Epithelial cell of prostate (primary cell): Measurements from ENCODE around the gene SERINC3.

Experiments
- DNase-seq: peaks from one replicate; pipeline ENCODE4 v3.0.0-alpha.2; 2011; ENCODE audit warnings: low read depth, low spot score
- H3K27ac ChIP-seq: fragments of 450-650 bp; 2 replicates; pipeline ENCODE4 v1.5.1; 2017; ENCODE audit warnings: mild to moderate bottlenecking

SERINC3 gene

DNA sequence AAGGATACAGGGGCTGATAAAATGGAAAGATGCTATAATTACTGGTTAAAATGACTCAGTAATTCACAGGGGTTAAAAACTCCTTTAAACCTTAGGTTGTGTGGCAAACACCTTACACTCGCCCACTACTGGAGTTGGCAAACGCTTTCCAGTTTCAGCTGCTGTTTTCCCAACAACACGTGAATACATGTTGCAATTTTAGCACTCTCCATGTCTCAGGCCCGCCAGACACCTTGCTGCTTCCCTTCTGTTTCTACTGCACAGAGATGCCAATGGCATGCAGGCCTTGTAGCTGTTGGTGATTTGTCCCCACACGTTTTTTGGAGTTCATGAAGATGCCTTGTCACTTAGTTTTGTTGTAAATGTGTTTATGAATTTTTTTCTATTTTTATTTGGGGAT lies 51.5 kb downstream of the SERINC3 start:
- no peak for DNase-seq
- H3K27ac ChIP-seq, result no peak overlapping the region

GRCh38 chr20:44468044-44468782 lies 53.7 kb downstream of the SERINC3 start:
- no peak for DNase-seq
- H3K27ac ChIP-seq, result no peak overlapping the region

DNA sequence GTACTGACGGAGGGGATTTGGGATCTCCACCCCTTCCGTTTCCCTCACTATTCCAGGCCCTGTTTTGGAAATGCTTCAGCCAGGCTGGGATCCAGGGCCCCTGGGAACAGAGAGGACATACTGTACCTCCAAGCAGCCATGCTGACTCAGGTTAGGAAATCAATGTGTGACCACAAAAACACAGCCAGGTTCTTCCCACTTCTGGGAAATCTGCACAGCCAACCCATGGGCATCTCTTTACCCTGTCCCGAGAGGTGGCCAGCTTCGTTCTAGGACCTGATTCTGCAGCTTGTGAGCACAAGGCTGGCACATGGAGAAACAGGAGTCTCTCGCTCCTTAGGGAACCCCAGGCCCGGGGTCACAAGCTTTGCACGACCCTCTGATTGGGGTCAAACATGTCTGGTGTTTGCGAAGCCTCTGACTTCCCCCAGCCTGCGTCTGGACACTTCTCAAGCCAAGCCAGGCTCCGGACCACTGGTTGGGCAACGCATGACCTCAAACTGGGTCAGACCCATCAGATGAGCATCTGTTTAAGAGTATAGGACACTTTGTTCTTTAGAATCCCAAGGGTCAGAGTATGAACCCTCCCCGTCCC lies 54.5 kb downstream of the SERINC3 start:
- no peak for DNase-seq
- no peak overlapping the region for H3K27ac ChIP-seq

DNA sequence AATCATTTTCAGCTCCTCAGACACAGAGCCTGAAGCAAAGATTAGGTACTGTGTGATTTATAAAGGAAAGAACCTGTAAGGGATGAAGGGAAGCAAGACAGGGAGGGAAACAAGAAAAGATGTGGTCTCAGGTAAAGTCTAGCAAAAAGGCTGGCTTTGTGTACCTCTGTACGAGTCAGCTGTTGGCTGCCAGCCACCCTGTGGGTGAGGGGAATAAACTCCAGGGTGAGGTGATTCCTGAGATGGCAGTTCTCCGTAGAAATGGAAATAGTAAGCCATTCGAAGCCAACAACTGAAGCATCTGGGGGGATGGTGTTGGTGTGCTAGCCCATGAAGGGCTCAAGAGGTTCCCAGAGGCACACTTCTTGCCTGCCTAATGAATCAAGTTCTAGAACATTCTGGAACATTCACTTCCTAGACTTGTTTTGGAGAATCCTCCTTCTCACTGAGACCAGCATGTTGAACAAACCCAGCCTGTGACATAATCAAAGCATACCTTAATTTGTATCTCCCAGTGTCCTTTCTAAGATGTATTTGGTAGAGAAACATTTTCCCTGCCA lies 56.8 kb downstream of the SERINC3 start:
- DNase-seq, result no peak
- no peak overlapping the region for H3K27ac ChIP-seq

GRCh38 chr20:44464514-44464913 lies 57.4 kb downstream of the SERINC3 start:
- no peak overlapping the region for H3K27ac ChIP-seq
- no peak for DNase-seq

DNA sequence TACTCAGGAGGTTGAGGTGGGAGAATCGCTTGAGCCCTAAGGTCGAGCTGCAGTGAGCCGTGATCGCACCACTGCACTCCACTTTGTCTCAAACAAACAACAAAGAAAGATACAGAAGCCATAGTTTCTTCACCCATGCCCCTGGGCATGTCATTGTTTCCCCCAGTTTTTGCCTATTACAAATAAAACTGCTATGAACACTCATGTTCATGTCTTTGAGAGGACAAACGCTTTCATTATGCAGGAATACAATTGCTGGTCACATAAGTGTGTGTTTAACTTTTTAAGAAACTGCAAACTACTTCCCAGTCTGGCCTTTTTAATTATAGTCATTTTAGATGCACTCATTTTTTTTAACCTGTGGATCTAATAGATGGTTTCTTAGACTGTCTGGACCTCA lies 58.4 kb downstream of the SERINC3 start:
- H3K27ac ChIP-seq, result no peak overlapping the region
- DNase-seq, result no peak

GRCh38 chr20:44461803-44462174 lies 60.1 kb downstream of the SERINC3 start:
- no peak for DNase-seq
- H3K27ac ChIP-seq, result no peak overlapping the region

- H3K27ac ChIP-seq, result no peak overlapping the region
- DNase-seq, result no peak
Observed at GRCh38 chr20:44461142-44461802, 60.6 kb downstream of the SERINC3 start.

GRCh38 chr20:44460795-44461141 lies 61.1 kb downstream of the SERINC3 start:
- DNase-seq, result no peak
- no peak overlapping the region for H3K27ac ChIP-seq

DNA sequence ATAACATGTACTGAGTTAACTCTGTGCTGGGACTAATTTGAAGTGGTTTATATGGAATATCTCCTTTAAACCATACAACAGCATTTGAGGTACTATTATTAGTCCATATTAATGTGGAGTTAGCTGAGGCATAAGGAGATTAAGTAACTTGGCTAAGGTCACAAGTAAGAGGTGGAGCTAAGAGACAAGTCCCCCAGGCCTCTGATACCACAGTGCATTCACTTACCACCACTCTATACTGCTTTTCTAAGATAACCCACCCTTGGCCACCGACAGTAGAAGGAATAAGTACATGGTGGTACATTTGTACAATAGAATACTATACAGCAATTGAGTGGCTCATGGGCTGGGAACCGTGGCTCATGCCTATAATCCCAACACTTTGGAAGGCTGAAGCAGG lies 62.6 kb downstream of the SERINC3 start:
- H3K27ac ChIP-seq, result no peak overlapping the region
- no peak for DNase-seq

- DNase-seq, result no peak
- H3K27ac ChIP-seq, result no peak overlapping the region
Observed at GRCh38 chr20:44457016-44457415, 64.9 kb downstream of the SERINC3 start.

DNA sequence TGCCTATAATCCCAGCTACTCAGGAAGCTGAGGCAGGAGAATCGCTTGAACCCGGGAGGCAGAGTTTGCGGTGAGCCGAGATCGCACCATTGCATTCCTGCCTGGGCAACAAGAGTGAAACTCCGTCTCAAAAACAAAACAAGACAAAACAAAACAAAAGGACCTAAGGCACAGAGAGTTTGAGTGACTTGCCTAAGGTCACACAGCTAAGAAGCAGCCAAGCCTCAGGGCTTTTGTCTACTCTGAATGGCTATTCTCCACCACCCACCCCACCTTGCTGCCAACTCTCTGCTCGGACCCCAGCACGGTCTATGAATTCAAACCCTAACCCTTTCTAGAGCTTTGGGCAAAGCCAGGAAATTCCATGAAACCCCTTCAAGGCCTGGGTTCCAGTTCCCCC lies 65.3 kb downstream of the SERINC3 start:
- H3K27ac ChIP-seq, result no peak overlapping the region
- no peak for DNase-seq

GRCh38 chr20:44455126-44455525 lies 66.7 kb downstream of the SERINC3 start:
- no peak for DNase-seq
- H3K27ac ChIP-seq, result no peak overlapping the region

DNA sequence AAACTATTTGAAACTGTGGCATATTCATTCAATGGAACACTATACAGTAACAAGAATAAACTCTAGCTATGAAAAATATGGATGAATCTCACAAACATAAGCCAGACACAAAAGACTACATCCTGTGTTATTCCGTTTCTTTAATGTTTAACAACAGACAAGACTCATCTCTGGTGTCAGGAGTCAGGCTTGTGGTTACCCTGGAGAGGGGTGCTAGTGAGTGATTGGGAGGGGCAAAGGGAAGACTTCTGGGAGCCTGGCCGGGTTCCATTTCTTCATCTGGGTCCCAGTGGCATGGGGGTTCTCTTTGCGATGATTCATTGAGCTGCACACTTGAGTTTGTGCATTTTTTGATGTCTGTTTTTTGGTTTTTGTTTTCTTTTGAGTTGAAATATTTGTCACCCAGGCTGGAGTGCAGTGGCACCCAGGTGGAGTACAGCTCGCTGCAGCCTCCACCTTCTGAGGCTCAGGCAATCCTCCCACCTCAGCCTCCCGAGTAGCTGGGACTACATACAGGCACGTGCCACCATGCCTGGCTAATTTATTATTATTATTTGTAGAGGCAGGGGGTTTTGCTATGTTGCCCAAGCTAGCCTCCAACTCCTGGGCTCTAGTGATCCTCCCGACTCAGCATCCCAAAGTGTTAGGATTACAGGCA lies 67.4 kb downstream of the SERINC3 start:
- DNase-seq, result no peak
- no peak overlapping the region for H3K27ac ChIP-seq

DNA sequence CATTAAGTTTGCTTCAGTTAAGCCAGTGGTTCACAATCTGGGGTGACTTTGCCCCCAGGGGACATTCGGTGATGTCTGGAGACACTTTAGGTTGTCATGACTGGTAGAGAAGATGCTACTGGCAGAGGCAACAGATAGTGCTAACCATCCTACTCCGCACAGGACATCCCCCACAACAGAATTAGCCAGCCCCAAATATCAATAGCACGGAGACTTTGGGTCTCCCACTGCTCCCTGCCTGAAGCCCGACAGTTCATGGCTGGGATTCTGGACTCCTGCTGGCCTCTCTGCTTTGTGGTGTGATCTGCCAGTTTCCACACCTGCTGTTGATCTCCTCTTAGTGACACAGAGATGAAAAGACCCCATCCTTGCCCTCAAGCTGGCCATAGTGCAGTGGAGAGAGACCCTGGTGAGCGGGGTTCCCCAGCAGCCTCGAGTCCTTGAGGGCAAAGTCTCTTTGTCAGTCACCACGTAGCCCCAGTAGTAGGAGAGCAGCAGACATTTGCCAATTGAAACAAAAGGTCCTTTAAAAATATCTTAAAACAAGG lies 70.9 kb downstream of the SERINC3 start:
- DNase-seq, result no peak
- no peak overlapping the region for H3K27ac ChIP-seq

DNA sequence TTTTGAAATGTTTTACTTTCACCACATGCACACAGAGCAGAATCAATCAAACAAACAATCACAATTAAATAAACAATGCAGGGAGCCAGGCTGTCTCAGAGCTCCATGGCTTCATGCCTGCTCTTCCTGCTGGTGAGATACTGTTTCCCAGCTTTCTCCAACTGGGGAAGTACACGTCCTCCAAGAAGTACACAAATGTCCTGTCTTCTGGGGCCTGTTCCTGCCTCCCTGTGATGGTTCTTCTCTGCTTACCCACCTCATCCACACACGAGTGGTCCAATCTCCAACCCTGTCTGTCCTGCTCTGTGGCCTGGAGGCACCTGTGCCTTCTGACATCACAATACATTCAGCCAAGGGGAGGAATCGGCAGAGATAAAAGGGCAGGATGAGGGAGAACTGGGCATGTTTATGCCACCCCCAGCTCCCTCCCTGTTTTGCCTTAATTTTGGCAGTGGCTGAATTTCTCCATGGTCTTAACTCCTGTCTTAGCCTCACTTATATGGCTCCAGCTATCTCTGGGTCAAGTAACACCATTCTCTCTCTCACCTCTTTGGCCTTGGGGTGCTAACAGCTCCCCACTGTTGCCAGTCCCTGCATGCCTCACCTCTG lies 71.5 kb downstream of the SERINC3 start:
- H3K27ac ChIP-seq, result no peak overlapping the region
- no peak for DNase-seq

DNA sequence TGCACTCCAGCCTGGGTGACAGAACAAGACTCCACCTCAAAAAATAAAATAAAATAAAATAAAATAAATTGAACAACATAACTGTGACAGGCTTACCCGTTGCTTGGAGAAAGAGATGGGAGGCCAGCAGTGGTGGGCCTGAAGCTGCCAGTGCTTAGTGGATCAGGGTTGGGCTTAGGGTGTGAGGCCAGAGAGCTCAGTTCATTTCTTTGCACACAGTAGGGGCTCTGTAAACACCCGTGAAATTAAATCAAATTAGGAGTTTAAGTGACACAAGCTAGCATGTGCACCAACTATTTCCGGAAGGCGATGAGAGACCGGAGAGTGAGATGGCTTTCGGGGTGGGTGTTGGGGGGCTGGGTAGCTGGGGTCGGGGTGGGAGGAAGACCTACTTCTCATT lies 72.0 kb downstream of the SERINC3 start:
- no peak overlapping the region for H3K27ac ChIP-seq
- DNase-seq, result no peak

GRCh38 chr20:44448753-44449546 lies 72.9 kb downstream of the SERINC3 start:
- DNase-seq, result no peak
- no peak overlapping the region for H3K27ac ChIP-seq

GRCh38 chr20:44447827-44448419 lies 73.9 kb downstream of the SERINC3 start:
- no peak overlapping the region for H3K27ac ChIP-seq
- DNase-seq, result no peak
